Gastrocnemius medialis (tissue), 4 donors: ENCODE results near the gene DENND1A. TPM values are rescaled to one million over a fixed set of nuclear protein-coding genes. Genes with fewer than 3 reads are reported as not detected.

ENCODE experiments used
- ATAC-seq, 2 donors: fragments of 150-250 bp; one replicate each; pipeline ENCODE4 v1.9.1; 2016
- DNase-seq, 2 donors: peaks; one replicate each; pipeline ENCODE4 v3.0.0-alpha.2; 2019
- H3K27ac ChIP-seq, 4 donors: fragments of 200-600 bp; sonication (generic); 1 replicate in 1 of 4; 2 replicates in 3 of 4; pipeline ENCODE4 v1.5.1; 2016 to 2018; ENCODE audit warnings: mild to moderate bottlenecking in 2 of 4, moderate library complexity in 1 of 4
- H3K27me3 ChIP-seq, 3 donors: fragments of 200-600 bp; sonication (generic) in 2 of 3; 1 replicate in 1 of 3; 2 replicates in 2 of 3; pipeline versions ENCODE4 v1.5.1 to v1.6.0; 2016 to 2019; ENCODE audit warnings: mild to moderate bottlenecking in 1 of 3, moderate library complexity in 1 of 3
- H3K36me3 ChIP-seq, 2 donors: fragments of 200-600 bp; sonication (generic) in 1 of 2; one replicate each; pipeline ENCODE4 v1.5.1; 2017 to 2018
- H3K4me1 ChIP-seq, 2 donors: fragments of 200-600 bp; sonication (generic) in 1 of 2; one replicate each; pipeline ENCODE4 v1.5.1; 2016 to 2017; ENCODE audit warnings: mild to moderate bottlenecking in 2 of 2
- H3K4me3 ChIP-seq, 4 donors: fragments of 200-600 bp; sonication (generic) in 3 of 4; 1 replicate in 1 of 4; 2 replicates in 3 of 4; pipeline ENCODE4 v1.5.1; 2016 to 2019; ENCODE audit warnings: mild to moderate bottlenecking in 2 of 4
- H3K9me3 ChIP-seq, 3 donors: fragments of 200-600 bp; sonication (generic) in 2 of 3; 1 replicate in 1 of 3; 2 replicates in 2 of 3; pipeline ENCODE4 v1.5.1; 2016 to 2019
- POLR2A ChIP-seq, 2 donors: fragments of 450-650 bp; IDR thresholded peaks; one replicate each; pipeline ENCODE4 v1.6.1; 2017; ENCODE audit warnings: antibody characterized with exemption in 2 of 2, mild to moderate bottlenecking in 2 of 2, moderate library complexity in 2 of 2
- in situ Hi-C, 4 donors: fragments of 200-750 bp; cut with MboI; loops; one replicate each; pipeline versions ENCODE4 v1.15.0 to v1.8.0; 2017; ENCODE audit warnings: low sequenced_read_pairs in 4 of 4
- intact Hi-C: fragments of 100-400 bp; cut with DNase I; formaldehyde crosslinking; loops from one replicate; pipeline ENCODE4 v1.15.1; 2023; ENCODE audit warnings: low total_unique reads
- total RNA-seq, 4 donors: library from RNA; depleted of rRNA; stranded (reverse); fragments of >200 nt; gene quantifications; one replicate each; pipeline versions ENCODE4 v1.1.0 to v1.2.3, GENCODE V29; 2016
- TF ChIP-seq, protein P1 (sequence below), 5 experiments: fragments of 450-650 bp in 3 of 5; fragments of 200-600 bp in 2 of 5; sonication (generic) in 2 of 5; IDR thresholded peaks in 4 of 5; conservative IDR thresholded peaks in 1 of 5; 1 replicate in 4 of 5; 2 replicates in 1 of 5; pipeline ENCODE4 v1.5.1; 2016 to 2019; ENCODE audit warnings: antibody characterized with exemption in 5 of 5, mild to moderate bottlenecking in 3 of 5, moderate library complexity in 3 of 5

DENND1A gene
- total RNA-seq, 4 donors from 2014 or later = 14.1 to 24.6 (median 16.4) TPM

DNA sequence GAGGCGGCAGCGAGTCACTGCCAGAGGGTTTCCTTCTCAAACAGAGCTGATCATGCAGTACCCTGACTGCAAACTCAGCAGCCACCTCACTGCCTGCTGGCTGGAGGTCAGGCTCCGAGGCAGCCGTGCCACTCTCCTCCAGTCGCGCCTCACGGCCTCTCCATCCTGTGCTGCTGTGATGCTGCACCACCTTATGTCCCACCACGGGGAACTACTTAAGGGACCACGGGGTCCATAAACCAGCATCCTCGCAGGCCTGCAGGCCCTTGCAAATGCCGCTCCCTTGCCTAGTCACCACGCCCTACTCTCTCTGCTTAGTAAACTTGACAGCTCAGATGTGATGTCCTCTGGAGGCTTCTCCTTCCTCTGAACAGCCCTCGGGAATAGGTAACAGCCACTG is 474.7 kb downstream of the DENND1A start:
- no peak overlapping the region for H3K4me3 ChIP-seq
- H3K36me3 ChIP-seq = peaks cover 0 to 5% of the 10 kb centered on the region in 2 donors
- H3K4me1 ChIP-seq = peaks cover 0 to 8% of the 10 kb centered on the region in 2 donors
- ATAC-seq (no peak), DNase-seq (no peak)
- intact Hi-C loops = no loop called here
- no peak overlapping the region for H3K27ac ChIP-seq
- TF ChIP-seq, protein P1, sequence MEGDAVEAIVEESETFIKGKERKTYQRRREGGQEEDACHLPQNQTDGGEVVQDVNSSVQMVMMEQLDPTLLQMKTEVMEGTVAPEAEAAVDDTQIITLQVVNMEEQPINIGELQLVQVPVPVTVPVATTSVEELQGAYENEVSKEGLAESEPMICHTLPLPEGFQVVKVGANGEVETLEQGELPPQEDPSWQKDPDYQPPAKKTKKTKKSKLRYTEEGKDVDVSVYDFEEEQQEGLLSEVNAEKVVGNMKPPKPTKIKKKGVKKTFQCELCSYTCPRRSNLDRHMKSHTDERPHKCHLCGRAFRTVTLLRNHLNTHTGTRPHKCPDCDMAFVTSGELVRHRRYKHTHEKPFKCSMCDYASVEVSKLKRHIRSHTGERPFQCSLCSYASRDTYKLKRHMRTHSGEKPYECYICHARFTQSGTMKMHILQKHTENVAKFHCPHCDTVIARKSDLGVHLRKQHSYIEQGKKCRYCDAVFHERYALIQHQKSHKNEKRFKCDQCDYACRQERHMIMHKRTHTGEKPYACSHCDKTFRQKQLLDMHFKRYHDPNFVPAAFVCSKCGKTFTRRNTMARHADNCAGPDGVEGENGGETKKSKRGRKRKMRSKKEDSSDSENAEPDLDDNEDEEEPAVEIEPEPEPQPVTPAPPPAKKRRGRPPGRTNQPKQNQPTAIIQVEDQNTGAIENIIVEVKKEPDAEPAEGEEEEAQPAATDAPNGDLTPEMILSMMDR (IDR thresholded peaks at IDR 0.05 in 4 of 5, conservative IDR thresholded peaks at IDR 0.05 in 1 of 5) = no peak
- TF ChIP-seq POLR2A (IDR thresholded peaks at IDR 0.05) = no peak
- H3K27me3 ChIP-seq = no peaks in the 10 kb centered on the region
- in situ Hi-C loops = no loop called here
- no peaks in the 10 kb centered on the region for H3K9me3 ChIP-seq

DNA sequence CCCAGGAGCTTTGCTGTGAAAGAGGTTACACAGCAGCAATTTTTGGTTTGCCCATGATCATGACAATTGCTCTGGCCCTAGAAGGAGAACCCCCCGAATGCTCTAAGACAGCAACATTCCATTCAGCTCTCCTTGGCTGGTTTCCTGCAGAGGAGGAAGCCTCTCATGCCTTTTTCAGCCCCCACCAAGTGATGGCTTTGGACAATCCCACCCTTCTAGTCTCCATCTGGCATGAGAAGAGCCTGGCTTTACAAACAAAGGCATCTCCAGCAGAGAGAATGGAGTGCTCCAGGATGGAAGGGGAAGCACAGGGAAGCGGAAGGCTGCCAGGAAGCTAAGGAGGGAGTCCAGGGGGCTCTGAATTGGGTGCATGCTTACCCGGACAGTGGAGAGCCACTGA is 475.6 kb downstream of the DENND1A start:
- H3K36me3 ChIP-seq = peaks cover 0 to 5% of the 10 kb centered on the region in 2 donors
- in situ Hi-C loops (no loop called here), intact Hi-C loops (no loop called here)

DNA sequence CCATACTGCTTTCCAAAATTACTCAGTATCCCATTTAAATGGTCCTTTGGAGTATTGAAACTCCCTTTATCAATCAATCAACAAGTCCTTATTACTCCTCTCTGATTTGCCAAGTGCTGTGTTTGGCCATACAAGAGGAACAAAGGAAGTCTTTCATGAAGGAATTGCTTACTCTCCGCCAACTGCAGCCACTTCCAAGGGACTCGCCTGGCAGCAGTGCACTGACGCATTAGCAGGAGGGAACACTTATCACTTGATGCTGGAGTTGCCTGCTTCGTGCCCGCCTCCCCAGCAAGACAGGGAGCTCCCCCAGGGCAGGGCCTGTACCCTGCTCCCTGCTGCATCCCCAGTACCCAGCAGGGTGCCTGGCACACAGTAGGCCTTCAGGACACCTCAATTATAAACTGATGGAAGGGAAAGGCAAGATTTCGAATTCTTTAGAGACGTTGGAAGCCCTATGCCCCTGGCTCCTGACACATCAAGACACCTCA is 476.1 kb downstream of the DENND1A start:
- intact Hi-C loops = no loop called here
- Histone ChIP-seq H3K4me3 (no peak overlapping the region), H3K9me3 (no peaks in the 10 kb centered on the region), H3K27ac (no peak overlapping the region), H3K27me3 (no peaks in the 10 kb centered on the region), H3K36me3 (peaks cover 0 to 5% of the 10 kb centered on the region in 2 donors), H3K4me1 (peaks cover 0 to 8% of the 10 kb centered on the region in 2 donors)
- TF ChIP-seq, protein P1 (IDR thresholded peaks at IDR 0.05 in 4 of 5, conservative IDR thresholded peaks at IDR 0.05 in 1 of 5) = no peak
- TF ChIP-seq POLR2A (IDR thresholded peaks at IDR 0.05) = no peak
- ATAC-seq = no peak
- no peak for DNase-seq
- in situ Hi-C loops = no loop called here

More for the DNA sequence above, 475.6 kb downstream of the DENND1A start:
- TF ChIP-seq, protein P1 (IDR thresholded peaks at IDR 0.05 in 4 of 5, conservative IDR thresholded peaks at IDR 0.05 in 1 of 5) = no peak
- no peak for TF ChIP-seq POLR2A (IDR thresholded peaks at IDR 0.05)
- DNase-seq = no peak
- no peak overlapping the region for H3K4me3 ChIP-seq
- no peaks in the 10 kb centered on the region for H3K27me3 ChIP-seq
- H3K9me3 ChIP-seq = no peaks in the 10 kb centered on the region
- no peak overlapping the region for H3K27ac ChIP-seq
- H3K4me1 ChIP-seq = peaks cover 0 to 8% of the 10 kb centered on the region in 2 donors
- no peak for ATAC-seq

DNA sequence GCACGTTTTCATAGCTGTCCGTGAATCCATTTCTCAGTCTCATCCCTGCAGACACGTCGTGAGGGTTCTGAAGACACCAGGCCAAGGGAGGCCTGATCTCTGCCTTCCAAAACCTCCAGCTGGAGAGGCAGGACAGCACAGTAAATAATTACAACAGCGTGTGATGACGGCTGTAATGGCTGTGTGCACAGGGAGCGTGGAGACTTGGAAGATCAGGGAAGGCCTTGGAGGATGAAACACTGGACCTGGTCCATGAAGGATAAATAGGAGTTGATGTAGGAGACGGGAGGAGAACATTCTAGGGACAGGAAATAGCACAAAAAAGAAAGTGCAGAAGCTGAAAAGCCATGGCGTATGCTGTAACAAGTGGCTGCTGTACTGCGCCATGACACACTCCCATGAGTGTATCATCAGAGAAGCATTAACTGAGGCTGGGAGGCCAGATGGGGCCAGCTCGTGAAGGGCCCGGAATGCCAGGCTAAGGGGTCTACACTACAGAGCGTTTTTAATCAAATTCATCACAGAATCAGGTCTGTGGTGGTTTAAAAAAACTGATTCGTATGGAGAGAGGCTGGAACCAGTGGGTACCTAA is 476.8 kb downstream of the DENND1A start:
- Histone ChIP-seq H3K27ac (no peak overlapping the region), H3K27me3 (no peaks in the 10 kb centered on the region), H3K9me3 (no peaks in the 10 kb centered on the region), H3K36me3 (peaks cover 0 to 5% of the 10 kb centered on the region in 2 donors), H3K4me3 (no peak overlapping the region), H3K4me1 (peaks cover 0 to 8% of the 10 kb centered on the region in 2 donors)
- DNase-seq (no peak), ATAC-seq (no peak)
- in situ Hi-C loops (no loop called here), intact Hi-C loops (no loop called here)
- no peak for TF ChIP-seq POLR2A (IDR thresholded peaks at IDR 0.05)
- TF ChIP-seq, protein P1 (IDR thresholded peaks at IDR 0.05 in 4 of 5, conservative IDR thresholded peaks at IDR 0.05 in 1 of 5) = no peak
